MM.1S (cell line): Measurements from ENCODE around the gene EMC8.
A peak's percentile ranks its signal among the peaks of the same experiment; 100 is the strongest.

Experiments used
- DNase-seq: peaks from one replicate; pipeline ENCODE4 v3.0.0-alpha.2; 2015
- H2AFZ ChIP-seq: fragments of 300-600 bp; sonication (generic); 2 replicates; pipeline ENCODE4 v1.6.0; 2016; ENCODE audit warnings: antibody characterized with exemption, low read length
- H3F3A ChIP-seq: fragments of 300-600 bp; sonication (generic); 2 replicates; pipeline ENCODE4 v1.6.1; 2016; ENCODE audit warnings: mild to moderate bottlenecking, antibody characterized with exemption, low read length, moderate library complexity, mixed read lengths; ENCODE audit not compliant: insufficient read depth
- H3K27ac ChIP-seq: fragments of 300-600 bp; sonication (generic); 2 replicates; pipeline ENCODE4 v1.5.1; 2016; ENCODE audit warnings: mild to moderate bottlenecking, low read length
- H3K27me3 ChIP-seq: fragments of 300-600 bp; sonication (generic); replicated peaks from 2 replicates; pipeline ENCODE4 v1.6.0; 2016; ENCODE audit warnings: low read length; ENCODE audit not compliant: insufficient read depth
- H3K36me3 ChIP-seq: fragments of 300-600 bp; sonication (generic); replicated peaks from 2 replicates; pipeline ENCODE4 v1.6.1; 2016; ENCODE audit warnings: mild to moderate bottlenecking, low read length, mixed read lengths; ENCODE audit not compliant: insufficient read depth
- H3K4me1 ChIP-seq: fragments of 300-600 bp; sonication (generic); 2 replicates; pipeline ENCODE4 v1.6.1; 2016; ENCODE audit warnings: low read length, mixed read lengths
- H3K4me2 ChIP-seq: fragments of 300-600 bp; sonication (generic); 2 replicates; pipeline ENCODE4 v1.6.0; 2016; ENCODE audit warnings: low read depth, low read length
- H3K4me3 ChIP-seq: fragments of 300-600 bp; sonication (generic); 2 replicates; pipeline ENCODE4 v1.5.1; 2016; ENCODE audit warnings: low read length, mixed read lengths
- H3K79me2 ChIP-seq: fragments of 300-600 bp; sonication (generic); 2 replicates; pipeline ENCODE4 v1.6.1; 2016; ENCODE audit warnings: mixed run types, low read length, mixed read lengths
- H3K9ac ChIP-seq: fragments of 300-600 bp; sonication (generic); 2 replicates; pipeline ENCODE4 v1.6.1; 2016; ENCODE audit warnings: low read length, mixed read lengths
- H3K9me2 ChIP-seq: fragments of 300-600 bp; sonication (generic); replicated peaks from 2 replicates; pipeline ENCODE4 v1.6.1; 2016; ENCODE audit warnings: mild to moderate bottlenecking, low read length, mixed read lengths; ENCODE audit not compliant: insufficient read depth
- H3K9me3 ChIP-seq: fragments of 300-600 bp; sonication (generic); replicated peaks from 2 replicates; pipeline ENCODE4 v1.6.1; 2016; ENCODE audit warnings: mild to moderate bottlenecking, low read length, mixed read lengths; ENCODE audit not compliant: insufficient read depth
- H4K20me1 ChIP-seq: fragments of 300-600 bp; sonication (generic); 2 replicates; pipeline ENCODE4 v1.6.1; 2016; ENCODE audit warnings: mild to moderate bottlenecking, low read length, moderate library complexity, mixed read lengths; ENCODE audit not compliant: insufficient read depth
- CTCF ChIP-seq: fragments of 300-600 bp; sonication (generic); IDR thresholded peaks from 2 replicates; pipeline ENCODE4 v1.5.1; 2016; ENCODE audit warnings: antibody characterized with exemption, low read length, mixed read lengths
- EZH2 ChIP-seq: fragments of 300-600 bp; sonication (generic); optimal IDR thresholded peaks from 2 replicates; pipeline ENCODE3; 2017; ENCODE audit warnings: low read depth, mild to moderate bottlenecking, antibody characterized with exemption, low read length, mixed read lengths
- EZH2phosphoT487 ChIP-seq: fragments of 300-600 bp; sonication (generic); IDR thresholded peaks from 2 replicates; pipeline ENCODE4 v1.6.1; 2018; ENCODE audit warnings: antibody characterized with exemption, low read length

EMC8 gene

GRCh38 chr16:85805442-85806045 lies 6.2 kb upstream of the EMC8 start:
- no peak overlapping the region for H3K9ac ChIP-seq
- H3K36me3 ChIP-seq, result no peaks in the 10 kb centered on the region
- H3K4me2 ChIP-seq, result no peak overlapping the region
- H4K20me1 ChIP-seq, result no peaks in the 10 kb centered on the region
- H3F3A ChIP-seq, result no peaks in the 10 kb centered on the region
- H3K4me1 ChIP-seq, result no peaks in the 10 kb centered on the region
- no peak for DNase-seq
- H3K9me2 ChIP-seq, result no peaks in the 10 kb centered on the region
- peaks cover 17% of the 10 kb centered on the region for H3K79me2 ChIP-seq
- H3K27me3 ChIP-seq, result no peaks in the 10 kb centered on the region
- H3K27ac ChIP-seq, result no peak overlapping the region
- H3K4me3 ChIP-seq, result no peak overlapping the region
- TF ChIP-seq EZH2 (no peak), CTCF (no peak), EZH2phosphoT487 (no peak)
- H3K9me3 ChIP-seq, result no peaks in the 10 kb centered on the region
- H2AFZ ChIP-seq, result no peak overlapping the region

- no peaks in the 10 kb centered on the region for H3K9me2 ChIP-seq
- H3F3A ChIP-seq, result no peaks in the 10 kb centered on the region
- H3K9me3 ChIP-seq, result no peaks in the 10 kb centered on the region
- H3K4me2 ChIP-seq, result no peak overlapping the region
- DNase-seq, result no peak
- H3K4me1 ChIP-seq, result no peaks in the 10 kb centered on the region
- TF ChIP-seq EZH2 (no peak), CTCF (no peak), EZH2phosphoT487 (no peak)
- no peaks in the 10 kb centered on the region for H3K27me3 ChIP-seq
- H3K36me3 ChIP-seq, result no peaks in the 10 kb centered on the region
- peaks cover 34% of the 10 kb centered on the region for H3K79me2 ChIP-seq
- H3K27ac ChIP-seq, result no peak overlapping the region
- no peak overlapping the region for H3K4me3 ChIP-seq
- no peak overlapping the region for H3K9ac ChIP-seq
- no peaks in the 10 kb centered on the region for H4K20me1 ChIP-seq
- H2AFZ ChIP-seq, result no peak overlapping the region
Observed at GRCh38 chr16:85803570-85803969, 4.2 kb upstream of the EMC8 start.

- H3K79me2 ChIP-seq, result peaks cover 64% of the 10 kb centered on the region
- DNase-seq, result no peak
- peak overlapping the region; percentile 66; the same call in 1 of the 2 replicates for H3K4me2 ChIP-seq
- peak overlapping the region; percentile 93 for H3K9ac ChIP-seq
- no peaks in the 10 kb centered on the region for H3F3A ChIP-seq
- peak overlapping the region; percentile 77 for H3K4me3 ChIP-seq
- H3K27me3 ChIP-seq, result no peaks in the 10 kb centered on the region
- no peak overlapping the region for H2AFZ ChIP-seq
- H4K20me1 ChIP-seq, result no peaks in the 10 kb centered on the region
- no peaks in the 10 kb centered on the region for H3K36me3 ChIP-seq
- no peaks in the 10 kb centered on the region for H3K4me1 ChIP-seq
- peak overlapping the region; percentile 46; the same call in 1 of the 2 replicates for H3K27ac ChIP-seq
- H3K9me3 ChIP-seq, result no peaks in the 10 kb centered on the region
- TF ChIP-seq CTCF (no peak), EZH2 (no peak), EZH2phosphoT487 (no peak)
- H3K9me2 ChIP-seq, result no peaks in the 10 kb centered on the region
Observed at GRCh38 chr16:85800321-85800669, 951 bp upstream of the EMC8 start.
